ENCODE measurements around the gene MAGOHB.

DNA sequence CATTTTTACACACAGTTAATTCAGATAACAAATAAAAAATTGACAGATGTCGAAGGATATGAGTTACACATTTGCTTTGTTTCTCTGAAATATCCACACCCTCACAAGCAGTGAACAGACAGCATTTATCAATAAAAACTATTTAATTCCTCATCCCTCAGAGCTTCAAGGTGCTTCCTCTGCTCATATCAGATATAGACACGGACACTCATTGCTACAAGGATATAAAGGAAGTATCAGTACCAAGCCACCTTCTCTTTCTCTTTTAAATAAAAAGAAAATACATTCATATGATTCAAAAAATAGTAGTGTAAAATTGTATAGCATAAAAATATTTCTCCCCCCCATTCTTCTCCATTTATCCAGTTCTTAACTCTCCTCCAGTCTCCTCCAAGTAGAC, 21.9 kb upstream of the MAGOHB start:
- TF ChIP-seq, protein P1, sequence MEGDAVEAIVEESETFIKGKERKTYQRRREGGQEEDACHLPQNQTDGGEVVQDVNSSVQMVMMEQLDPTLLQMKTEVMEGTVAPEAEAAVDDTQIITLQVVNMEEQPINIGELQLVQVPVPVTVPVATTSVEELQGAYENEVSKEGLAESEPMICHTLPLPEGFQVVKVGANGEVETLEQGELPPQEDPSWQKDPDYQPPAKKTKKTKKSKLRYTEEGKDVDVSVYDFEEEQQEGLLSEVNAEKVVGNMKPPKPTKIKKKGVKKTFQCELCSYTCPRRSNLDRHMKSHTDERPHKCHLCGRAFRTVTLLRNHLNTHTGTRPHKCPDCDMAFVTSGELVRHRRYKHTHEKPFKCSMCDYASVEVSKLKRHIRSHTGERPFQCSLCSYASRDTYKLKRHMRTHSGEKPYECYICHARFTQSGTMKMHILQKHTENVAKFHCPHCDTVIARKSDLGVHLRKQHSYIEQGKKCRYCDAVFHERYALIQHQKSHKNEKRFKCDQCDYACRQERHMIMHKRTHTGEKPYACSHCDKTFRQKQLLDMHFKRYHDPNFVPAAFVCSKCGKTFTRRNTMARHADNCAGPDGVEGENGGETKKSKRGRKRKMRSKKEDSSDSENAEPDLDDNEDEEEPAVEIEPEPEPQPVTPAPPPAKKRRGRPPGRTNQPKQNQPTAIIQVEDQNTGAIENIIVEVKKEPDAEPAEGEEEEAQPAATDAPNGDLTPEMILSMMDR (conservative IDR thresholded peaks at IDR 0.05; ENCODE audit: low read depth, low read length), result no peak
- TF ChIP-seq EZH2 (IDR thresholded peaks at IDR 0.05; ENCODE audit: borderline replicate concordance, low read depth, low read length, poor library complexity, severe bottlenecking), result no peak
